ENCODE results near the gene LETM1. TPM values are rescaled to one million over a fixed set of nuclear protein-coding genes. Genes with fewer than 3 reads are reported as not detected.

LETM1 gene
- total and polyA plus RNA-seq, 2 experiments from 2014 or later, result 22.5 to 53.3 TPM

DNA sequence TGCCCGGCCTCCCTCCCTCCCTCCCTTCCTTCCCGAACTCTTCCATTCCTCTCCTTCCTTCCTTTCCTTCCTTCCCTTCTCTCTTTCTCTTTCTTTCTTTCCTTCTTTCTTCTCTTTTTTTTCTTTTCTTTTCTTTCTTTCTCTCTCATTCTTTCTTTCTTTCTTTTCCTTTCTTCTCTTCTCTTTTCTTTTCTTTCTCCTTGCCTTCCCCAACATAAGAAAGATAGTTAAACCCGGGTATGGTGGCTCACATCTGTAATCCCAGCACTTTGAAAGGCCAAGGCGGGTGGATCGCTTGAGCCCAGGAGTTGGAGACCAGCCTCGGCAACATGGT, 40.7 kb upstream of the LETM1 start:
- Histone ChIP-seq H3K4me3 (no peak overlapping the region), H3K9me3 (ENCODE audit: low read depth) (no peaks in the 10 kb centered on the region), H3K4me1 (ENCODE audit: low read depth) (peaks cover 23% of the 10 kb centered on the region), H3K36me3 (peaks cover 6% of the 10 kb centered on the region), H3K27ac (no peak overlapping the region), H3K27me3 (no peaks in the 10 kb centered on the region)
- no peak for DNase-seq (ENCODE audit: low read depth in 1 of 2, low spot score in 1 of 2)
- TF ChIP-seq, protein P1, sequence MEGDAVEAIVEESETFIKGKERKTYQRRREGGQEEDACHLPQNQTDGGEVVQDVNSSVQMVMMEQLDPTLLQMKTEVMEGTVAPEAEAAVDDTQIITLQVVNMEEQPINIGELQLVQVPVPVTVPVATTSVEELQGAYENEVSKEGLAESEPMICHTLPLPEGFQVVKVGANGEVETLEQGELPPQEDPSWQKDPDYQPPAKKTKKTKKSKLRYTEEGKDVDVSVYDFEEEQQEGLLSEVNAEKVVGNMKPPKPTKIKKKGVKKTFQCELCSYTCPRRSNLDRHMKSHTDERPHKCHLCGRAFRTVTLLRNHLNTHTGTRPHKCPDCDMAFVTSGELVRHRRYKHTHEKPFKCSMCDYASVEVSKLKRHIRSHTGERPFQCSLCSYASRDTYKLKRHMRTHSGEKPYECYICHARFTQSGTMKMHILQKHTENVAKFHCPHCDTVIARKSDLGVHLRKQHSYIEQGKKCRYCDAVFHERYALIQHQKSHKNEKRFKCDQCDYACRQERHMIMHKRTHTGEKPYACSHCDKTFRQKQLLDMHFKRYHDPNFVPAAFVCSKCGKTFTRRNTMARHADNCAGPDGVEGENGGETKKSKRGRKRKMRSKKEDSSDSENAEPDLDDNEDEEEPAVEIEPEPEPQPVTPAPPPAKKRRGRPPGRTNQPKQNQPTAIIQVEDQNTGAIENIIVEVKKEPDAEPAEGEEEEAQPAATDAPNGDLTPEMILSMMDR (IDR thresholded peaks at IDR 0.05; ENCODE audit: low read depth, low read length), result no peak

DNA sequence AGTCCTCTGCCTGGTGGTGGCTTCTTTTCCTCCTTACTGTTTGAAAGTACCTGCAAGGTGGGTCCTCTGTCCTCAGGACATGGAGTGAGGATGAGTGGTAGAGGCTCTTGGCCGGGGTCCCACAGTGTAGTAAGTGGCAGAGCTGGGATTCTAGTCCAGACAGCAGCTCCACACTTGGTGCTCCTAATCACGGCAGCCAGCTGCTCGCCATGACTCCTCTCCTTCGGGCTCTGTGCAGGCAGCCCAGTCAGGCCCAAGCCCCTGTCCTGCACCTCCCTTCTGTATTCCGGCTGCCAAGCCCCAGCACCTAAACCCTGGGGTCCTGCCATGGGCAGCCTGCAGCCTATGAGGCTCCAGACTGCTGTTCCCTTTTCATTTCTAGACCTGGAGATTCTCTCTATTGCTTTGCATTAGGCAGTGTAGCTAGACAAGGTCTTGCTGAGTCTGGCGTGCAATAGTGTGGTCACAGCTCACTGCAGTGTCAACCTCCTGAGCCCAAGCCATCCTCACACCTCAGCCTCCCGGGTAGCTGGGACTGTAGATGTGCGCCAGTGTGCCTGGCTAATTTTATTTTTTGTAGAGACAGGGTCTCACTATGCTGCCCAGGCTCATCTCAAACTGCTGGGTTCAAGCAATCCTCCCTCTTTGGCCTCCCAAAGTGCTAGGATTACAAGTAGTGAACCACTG, 40.2 kb upstream of the LETM1 start:
- Histone ChIP-seq H3K9me3 (ENCODE audit: low read depth) (no peaks in the 10 kb centered on the region), H3K27me3 (no peaks in the 10 kb centered on the region), H3K4me3 (no peak overlapping the region), H3K36me3 (peaks cover 6% of the 10 kb centered on the region), H3K4me1 (ENCODE audit: low read depth) (peaks cover 18% of the 10 kb centered on the region), H3K27ac (no peak overlapping the region)
- no peak for DNase-seq (ENCODE audit: low read depth in 1 of 2, low spot score in 1 of 2)
- TF ChIP-seq, protein P1 (IDR thresholded peaks at IDR 0.05; ENCODE audit: low read depth, low read length), result no peak

DNA sequence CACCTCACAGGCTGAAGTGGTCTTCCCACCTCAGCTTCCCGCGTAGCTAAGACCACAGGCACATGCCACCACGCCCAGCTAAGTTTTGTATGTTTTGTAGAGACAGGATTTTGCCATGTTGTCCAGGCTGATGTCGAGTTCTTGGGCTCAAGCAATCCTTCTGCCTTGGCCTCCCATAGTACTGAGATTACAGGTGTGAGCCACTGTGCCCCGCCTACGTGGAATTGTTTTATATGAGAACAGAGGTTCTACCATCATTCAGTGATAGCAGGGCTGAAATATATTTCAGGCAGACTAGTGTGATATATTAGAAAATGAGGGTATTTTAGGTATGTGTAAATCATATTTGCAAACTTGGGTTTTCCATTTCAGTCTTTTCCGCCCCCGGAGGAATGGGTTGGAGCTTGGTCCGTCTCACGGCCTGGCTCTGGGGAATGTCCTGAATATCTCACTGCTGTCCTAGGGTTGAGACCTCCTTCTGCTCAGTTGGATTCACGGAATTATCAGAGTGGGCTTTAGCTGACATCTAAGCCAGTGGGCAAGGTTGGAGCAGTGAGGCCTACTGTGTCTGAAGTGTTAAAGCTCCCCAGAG, 35.1 kb upstream of the LETM1 start:
- TF ChIP-seq, protein P1 (IDR thresholded peaks at IDR 0.05; ENCODE audit: low read depth, low read length), result no peak
- Histone ChIP-seq H3K4me3 (no peak overlapping the region), H3K4me1 (ENCODE audit: low read depth) (peaks cover 5% of the 10 kb centered on the region), H3K36me3 (no peaks in the 10 kb centered on the region), H3K9me3 (ENCODE audit: low read depth) (no peaks in the 10 kb centered on the region), H3K27ac (no peak overlapping the region), H3K27me3 (no peaks in the 10 kb centered on the region)
- no peak for DNase-seq (ENCODE audit: low read depth in 1 of 2, low spot score in 1 of 2)

DNA sequence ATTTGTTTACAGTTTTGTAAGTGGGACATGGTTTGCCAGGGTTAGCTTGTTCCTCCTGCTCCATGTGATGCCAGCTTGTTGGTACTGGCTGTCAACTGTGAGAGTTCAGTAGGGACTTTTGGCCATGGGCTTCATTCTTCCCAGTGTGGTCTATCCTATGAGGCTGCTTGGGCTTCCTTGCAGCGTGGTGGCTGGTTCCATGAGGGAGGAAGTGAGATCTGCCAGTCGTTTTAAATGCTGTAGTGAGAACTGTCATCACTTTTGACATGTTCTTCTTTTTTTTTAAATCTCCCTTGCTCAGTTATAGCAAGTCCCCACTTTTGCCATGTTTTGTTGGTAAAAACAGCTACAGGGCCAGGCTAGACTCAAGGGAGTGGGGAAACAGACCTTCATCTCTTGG, 31.1 kb upstream of the LETM1 start:
- DNase-seq (ENCODE audit: low read depth in 1 of 2, low spot score in 1 of 2), result no peak

DNA sequence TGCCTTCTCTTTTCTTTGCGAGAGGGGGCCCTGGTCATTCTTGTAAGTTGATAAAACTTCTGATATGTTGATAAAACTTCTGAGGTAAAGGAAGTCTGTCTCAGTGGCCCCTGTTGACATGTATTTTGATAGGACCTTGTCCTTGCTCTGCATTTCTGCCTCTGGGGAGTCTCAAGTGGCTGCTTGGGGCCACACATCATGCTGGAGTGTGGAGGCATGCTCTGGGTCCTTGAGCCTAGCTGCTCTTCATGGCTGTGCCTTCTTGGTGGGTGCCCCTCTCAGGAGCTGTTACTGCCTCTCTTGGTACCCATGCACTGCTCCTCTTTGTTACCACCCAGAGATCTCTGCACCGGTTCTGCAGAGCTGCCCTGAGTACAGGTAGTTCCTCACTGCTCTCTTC, 29.5 kb upstream of the LETM1 start:
- H3K36me3 ChIP-seq, result no peaks in the 10 kb centered on the region
- peaks cover 24% of the 10 kb centered on the region for H3K4me1 ChIP-seq (ENCODE audit: low read depth)
- H3K4me3 ChIP-seq, result no peak overlapping the region
- DNase-seq (ENCODE audit: low read depth in 1 of 2, low spot score in 1 of 2), result peak in 1 of 2 donors; percentile 57
- TF ChIP-seq, protein P1 (IDR thresholded peaks at IDR 0.05; ENCODE audit: low read depth, low read length), result no peak
- H3K9me3 ChIP-seq (ENCODE audit: low read depth), result no peaks in the 10 kb centered on the region
- H3K27ac ChIP-seq, result peak overlapping the region; percentile 62
- no peaks in the 10 kb centered on the region for H3K27me3 ChIP-seq

More for the DNA sequence above, 31.1 kb upstream of the LETM1 start:
- H3K4me3 ChIP-seq, result no peak overlapping the region
- peak overlapping the region; percentile 30 for H3K27ac ChIP-seq
- no peaks in the 10 kb centered on the region for H3K27me3 ChIP-seq
- no peaks in the 10 kb centered on the region for H3K36me3 ChIP-seq
- TF ChIP-seq, protein P1 (IDR thresholded peaks at IDR 0.05; ENCODE audit: low read depth, low read length), result no peak
- H3K9me3 ChIP-seq (ENCODE audit: low read depth), result no peaks in the 10 kb centered on the region
- peaks cover 24% of the 10 kb centered on the region for H3K4me1 ChIP-seq (ENCODE audit: low read depth)
